Stimulated activated CD4-positive, alpha-beta T cell treated with anti-CD3 and anti-CD28 coated beads, Interleukin-4, amount 100 ng/mL, for 48 hours (primary cell): Measurements from ENCODE around the gene RPS6KA5.
"Not testable (repeated sequence)": the region's sequence is repeated elsewhere in the genome, so short reads cannot be mapped to it uniquely, and the experiment has no call there.

ENCODE experiments used
- DNase-seq, 2 donors: peaks; one replicate each; pipeline ENCODE4 v3.0.0-alpha.2; 2020; ENCODE audit warnings: low read depth in 2 of 2

The RPS6KA5 gene

GRCh38 chr14:90939252-90939795 lies 121.1 kb downstream of the RPS6KA5 start:
- not testable (repeated sequence) for DNase-seq

GRCh38 chr14:90938615-90939014 lies 121.8 kb downstream of the RPS6KA5 start:
- DNase-seq, result no peak

DNA sequence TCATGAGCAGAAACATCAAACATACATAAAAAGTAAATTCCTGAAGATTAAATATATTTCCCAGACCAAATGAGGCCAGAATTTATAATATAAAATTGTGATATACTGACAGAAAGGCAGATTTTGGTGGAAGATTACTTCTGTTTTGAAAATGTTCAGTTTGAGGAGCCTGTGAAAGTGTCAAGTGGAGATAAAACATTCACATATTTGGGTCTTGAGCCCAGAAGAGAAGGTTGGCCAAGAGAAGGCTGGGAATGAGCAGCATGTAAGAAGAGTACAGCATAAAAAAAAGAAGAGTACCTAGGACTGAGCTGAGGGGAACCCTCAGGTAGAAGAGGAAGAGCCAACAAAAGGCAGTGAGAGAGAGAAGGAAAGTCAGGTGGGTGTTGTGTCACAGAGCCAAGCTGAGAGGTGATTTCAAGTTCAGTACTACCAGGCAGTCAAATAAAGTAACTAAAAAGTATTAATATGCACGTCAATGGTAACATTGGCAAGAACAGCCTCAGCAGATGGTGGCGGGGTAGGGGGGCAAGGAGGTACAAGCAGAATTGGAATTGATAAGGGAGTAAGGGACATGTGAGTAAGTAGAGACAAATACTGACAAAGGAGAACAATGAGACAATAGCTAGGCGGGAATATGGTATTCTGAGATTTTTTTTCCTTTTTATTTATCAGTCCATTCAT lies 123.5 kb downstream of the RPS6KA5 start:
- DNase-seq, result no peak

GRCh38 chr14:90924621-90925340 lies 135.7 kb downstream of the RPS6KA5 start:
- no peak for DNase-seq

DNA sequence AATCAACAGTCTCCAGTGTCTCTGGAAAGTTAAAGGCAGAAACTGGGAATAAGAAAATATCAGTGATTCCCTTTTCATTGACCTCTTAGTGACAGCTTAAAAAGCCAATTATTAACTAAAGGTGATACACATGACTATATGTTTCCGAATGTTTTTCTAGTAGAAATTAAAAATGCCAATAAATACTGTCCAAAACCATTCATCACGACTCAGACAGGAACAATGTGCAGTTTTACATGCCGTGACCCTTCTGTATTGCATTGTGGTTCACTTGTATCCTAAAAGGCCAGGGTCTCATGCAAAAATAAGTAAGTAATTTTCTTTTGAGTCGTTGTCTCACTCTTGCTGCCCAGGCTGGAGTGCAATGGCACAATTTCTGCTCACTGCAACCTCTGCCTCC lies 138.3 kb downstream of the RPS6KA5 start:
- no peak for DNase-seq

DNA sequence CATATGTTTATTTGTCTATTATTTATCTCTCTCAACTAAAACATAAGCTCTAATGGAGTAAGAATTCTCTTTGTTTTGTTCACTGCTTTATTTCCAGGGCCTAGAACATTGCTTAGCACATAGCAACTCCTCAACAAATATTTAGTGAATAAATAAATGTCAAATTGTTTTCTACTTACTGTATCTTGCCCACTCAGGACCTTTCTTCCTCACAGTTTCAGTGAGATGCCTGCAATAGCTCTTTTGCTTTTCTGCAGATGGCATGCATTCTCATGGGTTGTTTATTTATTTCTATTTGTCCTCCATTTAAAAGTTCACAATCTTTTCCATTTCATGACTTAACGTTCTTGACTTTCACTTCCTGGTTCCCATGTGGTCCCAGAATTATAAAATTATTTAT lies 149.3 kb downstream of the RPS6KA5 start:
- no peak for DNase-seq

DNA sequence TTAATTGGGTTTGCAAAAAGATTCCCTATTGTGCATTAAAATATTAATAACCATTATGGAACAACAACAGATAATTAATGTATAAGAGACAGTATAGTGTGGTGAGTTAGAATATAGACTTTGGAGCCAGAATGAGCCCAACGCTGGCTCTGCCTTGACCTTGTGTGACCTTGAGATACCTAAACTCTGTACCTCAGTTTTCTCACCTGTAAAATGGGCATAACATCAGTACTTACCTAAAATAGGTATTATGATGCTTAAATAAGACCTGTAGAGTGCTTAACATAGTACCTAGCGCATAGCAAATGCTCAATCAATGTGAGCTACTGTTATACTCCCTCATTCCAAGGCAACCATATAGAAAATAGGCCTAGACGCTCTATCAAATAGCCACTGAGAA lies 153.3 kb downstream of the RPS6KA5 start:
- DNase-seq, result no peak

- DNase-seq, result no peak
Observed at GRCh38 chr14:90905531-90905930, 154.9 kb downstream of the RPS6KA5 start.

GRCh38 chr14:90903101-90903500 lies 157.3 kb downstream of the RPS6KA5 start:
- peak; percentile 7 to 27 for DNase-seq

- DNase-seq, result no peak
Observed at GRCh38 chr14:90900476-90901083, 159.9 kb downstream of the RPS6KA5 start.

DNA sequence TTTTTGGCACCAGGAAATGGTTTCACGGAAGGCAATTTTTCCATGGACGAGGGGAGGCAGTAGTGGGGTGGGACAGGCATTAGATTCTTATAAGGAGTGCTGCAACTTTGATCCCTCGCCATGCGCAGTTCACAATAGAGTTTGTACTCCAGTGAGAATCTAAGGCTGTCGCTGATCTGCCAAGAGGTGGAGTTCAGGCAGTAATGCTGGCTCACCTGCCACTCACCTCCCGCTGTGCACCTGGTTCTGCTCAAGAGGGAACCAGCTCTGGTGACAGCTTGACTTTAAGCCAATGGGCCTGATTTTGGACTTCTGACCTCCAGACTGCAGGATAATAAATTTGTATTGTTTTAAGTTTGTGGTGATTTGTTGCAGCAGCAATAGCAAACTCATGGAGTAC lies 163.4 kb downstream of the RPS6KA5 start:
- DNase-seq, result no peak

GRCh38 chr14:90894241-90894640 lies 166.2 kb downstream of the RPS6KA5 start:
- no peak for DNase-seq

DNA sequence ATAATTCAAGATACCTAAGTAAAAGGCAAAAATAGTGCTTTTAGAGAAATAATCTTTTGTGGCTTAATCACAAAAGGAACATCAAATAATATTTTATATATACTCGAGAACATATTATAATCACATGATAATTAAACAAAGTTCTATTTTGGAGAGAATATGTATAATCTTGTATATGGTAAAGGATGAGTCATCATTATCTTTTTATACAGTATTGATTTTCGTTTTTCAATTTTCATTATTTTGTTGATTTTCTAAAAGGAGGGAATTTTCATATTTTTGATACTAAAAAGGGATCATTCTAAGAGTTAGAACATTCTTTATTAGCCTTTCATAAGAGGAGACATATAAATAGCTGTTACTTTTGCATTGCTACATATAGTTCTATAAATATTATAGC lies 166.9 kb downstream of the RPS6KA5 start:
- no peak for DNase-seq

DNA sequence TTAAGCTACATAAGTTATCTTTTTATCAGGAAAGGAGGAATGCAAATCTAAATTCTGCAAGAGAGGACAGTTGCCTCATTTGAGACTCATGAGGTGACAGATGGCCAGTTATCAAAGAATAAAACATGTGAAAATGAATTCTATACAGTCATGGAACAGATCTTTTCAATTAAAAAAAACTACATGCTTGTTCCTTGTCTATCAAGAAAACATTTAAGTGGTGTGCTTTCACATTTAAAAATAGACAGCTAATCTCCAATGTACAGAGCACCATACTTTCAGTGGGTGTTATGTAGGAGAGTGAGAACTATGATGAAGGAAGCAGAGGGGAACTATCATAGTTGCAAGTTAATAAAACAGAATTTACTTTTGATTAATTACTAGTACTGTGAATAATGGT lies 167.5 kb downstream of the RPS6KA5 start:
- DNase-seq, result no peak

DNA sequence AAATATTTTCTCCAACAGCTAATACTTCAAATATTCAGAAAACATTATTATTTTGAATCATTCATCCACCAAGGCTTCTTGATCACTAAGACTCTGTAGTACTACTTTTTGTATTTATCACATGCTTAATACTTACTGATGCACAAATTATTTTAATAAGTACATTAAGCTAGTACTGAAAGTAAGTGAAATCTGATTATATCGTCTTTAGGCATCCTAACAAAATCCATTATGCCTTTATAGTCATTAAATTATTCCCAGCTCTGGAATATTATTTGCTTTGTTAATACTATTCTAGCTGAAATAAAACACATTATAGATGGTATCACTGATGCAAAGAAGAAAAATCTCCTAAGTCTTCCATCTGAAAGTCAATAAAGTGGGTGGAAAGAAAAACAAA lies 169.1 kb downstream of the RPS6KA5 start:
- no peak for DNase-seq

- no peak for DNase-seq
Observed at GRCh38 chr14:90890322-90891020, 170.0 kb downstream of the RPS6KA5 start.

DNA sequence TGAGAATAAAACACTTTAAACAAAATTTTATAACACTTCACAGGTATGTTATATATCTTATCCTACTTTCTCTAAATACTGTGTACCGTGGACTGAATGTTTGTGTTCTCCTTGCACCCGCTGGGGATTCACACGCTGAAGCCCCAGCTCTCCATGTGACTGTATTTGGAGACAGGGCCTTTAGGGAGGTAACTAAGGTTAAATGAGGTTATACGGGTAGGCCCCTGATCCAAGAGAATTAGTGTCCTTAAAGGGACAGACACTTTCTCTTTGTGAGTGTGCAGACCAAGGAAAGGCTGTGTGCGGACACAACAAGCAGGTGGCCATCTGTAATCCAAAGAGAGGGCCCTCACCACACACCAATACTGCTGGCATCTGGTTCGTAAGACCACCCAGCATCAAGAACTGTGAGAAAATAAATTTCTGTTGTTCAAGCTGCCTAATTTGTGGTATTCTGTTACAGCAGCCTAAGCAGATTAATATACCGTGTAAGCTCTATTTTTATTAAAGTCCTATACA lies 174.1 kb downstream of the RPS6KA5 start:
- no peak for DNase-seq

DNA sequence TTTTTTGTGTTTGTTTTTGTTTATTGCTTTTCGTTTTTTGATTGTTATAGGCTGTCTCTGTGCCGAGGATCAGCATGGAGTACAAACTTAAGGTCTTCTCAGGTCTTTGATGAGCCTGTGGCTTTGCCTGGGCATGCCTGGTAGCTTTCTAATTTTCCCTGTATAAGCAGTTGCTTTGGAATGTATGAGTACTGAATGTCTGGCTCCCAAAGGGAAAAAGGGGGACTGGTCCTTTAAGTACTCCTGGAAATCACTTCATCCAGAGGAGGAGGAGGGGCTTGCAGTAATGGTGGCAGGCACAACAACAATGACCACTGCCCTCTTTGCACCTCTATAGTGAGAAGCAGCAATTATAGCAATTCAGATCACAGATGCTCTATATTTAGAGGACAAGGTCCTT lies 176.7 kb downstream of the RPS6KA5 start:
- DNase-seq, result no peak

DNA sequence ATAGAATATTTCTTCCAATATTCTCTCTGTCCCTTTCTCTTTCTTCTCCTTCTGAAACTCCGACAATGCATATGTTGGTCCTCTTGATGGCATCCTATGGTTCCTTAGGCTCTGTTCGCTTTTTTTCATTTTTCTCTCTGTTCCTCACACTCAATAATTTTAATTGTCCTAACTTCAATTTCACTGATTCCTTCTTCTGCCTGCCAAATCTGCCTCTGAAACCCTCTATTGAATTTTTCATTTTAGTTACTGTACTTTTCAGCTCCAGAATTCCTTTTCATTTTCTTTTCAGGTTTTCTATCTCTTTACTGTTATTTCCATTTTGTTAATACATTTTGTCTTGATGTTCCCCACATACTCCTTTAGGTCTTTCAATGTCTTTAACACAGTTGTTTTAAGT lies 177.2 kb downstream of the RPS6KA5 start:
- no peak for DNase-seq

GRCh38 chr14:90880282-90880681 lies 180.2 kb downstream of the RPS6KA5 start:
- DNase-seq, result no peak

DNA sequence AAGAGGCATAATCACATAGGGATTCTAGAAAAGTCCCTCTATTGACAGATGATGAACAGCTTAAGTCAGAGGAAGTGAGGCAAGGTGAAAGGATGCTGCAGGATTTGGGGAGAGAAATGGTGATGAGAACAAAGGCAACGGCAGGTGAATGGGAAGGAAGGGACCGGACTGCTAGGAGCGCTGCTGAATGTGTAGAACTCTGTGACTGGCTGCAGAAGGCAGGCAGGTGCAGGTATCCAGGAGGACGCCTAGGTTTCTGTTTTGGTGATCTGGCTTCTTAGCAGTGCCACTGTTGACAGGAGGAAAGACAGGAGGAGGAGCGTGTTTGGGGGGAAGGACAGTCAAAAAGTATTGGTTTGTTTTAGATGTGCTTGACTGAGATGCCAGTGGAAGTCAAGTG lies 185.8 kb downstream of the RPS6KA5 start:
- DNase-seq, result no peak
